IMR-90 (cell line): Measurements from ENCODE around the gene SLX4.

ENCODE experiments used
- CEBPB ChIP-seq: IDR thresholded peaks from 2 replicates; pipeline ENCODE4 v1.6.1; 2012; ENCODE audit warnings: low read depth, low read length, improper control_type of control experiment
- CHD1 ChIP-seq: IDR thresholded peaks from 2 replicates; pipeline ENCODE4 v1.6.1; 2012; ENCODE audit warnings: low read depth, low read length, improper control_type of control experiment
- CTCF ChIP-seq: conservative IDR thresholded peaks from 2 replicates; pipeline ENCODE4 v1.5.1; 2012; ENCODE audit warnings: mild to moderate bottlenecking, low read depth, low read length, improper control_type of control experiment
- MAFK ChIP-seq: IDR thresholded peaks from 2 replicates; pipeline ENCODE4 v1.6.1; 2012; ENCODE audit warnings: low read depth, low read length, improper control_type of control experiment
- MAZ ChIP-seq: IDR thresholded peaks from 2 replicates; pipeline ENCODE4 v1.6.1; 2012; ENCODE audit warnings: low read depth, mild to moderate bottlenecking, low read length, improper control_type of control experiment, moderate library complexity, borderline replicate concordance
- MXI1 ChIP-seq: IDR thresholded peaks from 2 replicates; pipeline ENCODE4 v1.6.1; 2012; ENCODE audit warnings: low read depth, mild to moderate bottlenecking, low read length, moderate library complexity, borderline replicate concordance
- NFE2L2 ChIP-seq: fragments of 150-350 bp; IDR thresholded peaks from 2 replicates; pipeline ENCODE4 v1.6.1; 2016; ENCODE audit warnings: low read depth, mild to moderate bottlenecking, low read length
- POLR2A ChIP-seq: IDR thresholded peaks from 2 replicates; pipeline ENCODE4 v1.6.1; 2012; ENCODE audit warnings: mild to moderate bottlenecking, low read depth, low read length
- RAD21 ChIP-seq: IDR thresholded peaks from 2 replicates; pipeline ENCODE4 v1.6.1; 2012; ENCODE audit warnings: low read length, improper control_type of control experiment
- RCOR1 ChIP-seq: IDR thresholded peaks from 2 replicates; pipeline ENCODE4 v1.6.1; 2012; ENCODE audit warnings: mild to moderate bottlenecking, low read length, improper control_type of control experiment; ENCODE audit not compliant: insufficient replicate concordance
- RFX5 ChIP-seq: IDR thresholded peaks from 2 replicates; pipeline ENCODE4 v1.8.0; 2012; ENCODE audit warnings: low read depth, mild to moderate bottlenecking, low read length, moderate library complexity
- SMC3 ChIP-seq: fragments of 150-350 bp; IDR thresholded peaks from 2 replicates; pipeline ENCODE4 v1.6.1; 2016; ENCODE audit warnings: low read depth, mild to moderate bottlenecking, antibody characterized with exemption, low read length, moderate library complexity
- USF2 ChIP-seq: fragments of 150-350 bp; IDR thresholded peaks from 2 replicates; pipeline ENCODE4 v1.6.1; 2017; ENCODE audit warnings: mild to moderate bottlenecking, antibody characterized with exemption, low read length, low read depth

- TF ChIP-seq CTCF (no peak), POLR2A (no peak), SMC3 (no peak), MAZ (no peak), RAD21 (no peak), MAFK (no peak), RCOR1 (no peak), MXI1 (no peak), NFE2L2 (no peak), CEBPB (no peak), RFX5 (no peak), USF2 (no peak), CHD1 (no peak)
Measured at GRCh38 chr16:3638916-3639644, 27.7 kb upstream of the SLX4 start.
